Measurements from ENCODE around the gene TMEM117.
"Not testable (repeated sequence)": the region's sequence is repeated elsewhere in the genome, so short reads cannot be mapped to it uniquely, and the experiment has no call there.

TMEM117 gene

DNA sequence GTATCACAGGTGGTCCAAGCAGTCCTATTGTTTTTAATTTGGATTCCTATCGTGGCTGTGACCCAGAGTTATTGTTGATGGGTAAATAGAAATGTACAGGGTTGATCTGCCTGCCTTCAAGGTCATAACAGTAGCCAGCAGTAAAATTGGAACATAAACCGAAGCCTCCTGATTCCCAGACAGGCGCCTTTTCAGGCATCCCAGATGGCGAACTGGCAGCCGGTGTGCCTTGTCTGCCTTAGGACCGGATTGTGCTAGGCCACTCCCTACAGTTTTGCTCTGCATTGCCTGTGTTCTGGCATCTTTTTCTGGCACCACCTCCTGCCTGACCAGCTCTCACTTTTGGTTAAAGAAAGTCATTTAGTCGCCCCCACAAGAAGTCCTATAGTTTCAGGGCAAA, 22.2 kb downstream of the TMEM117 start:
- no peak overlapping the region for H3K4me3 ChIP-seq (ENCODE audit: low read depth, low read length)
- TF ChIP-seq, protein P1, sequence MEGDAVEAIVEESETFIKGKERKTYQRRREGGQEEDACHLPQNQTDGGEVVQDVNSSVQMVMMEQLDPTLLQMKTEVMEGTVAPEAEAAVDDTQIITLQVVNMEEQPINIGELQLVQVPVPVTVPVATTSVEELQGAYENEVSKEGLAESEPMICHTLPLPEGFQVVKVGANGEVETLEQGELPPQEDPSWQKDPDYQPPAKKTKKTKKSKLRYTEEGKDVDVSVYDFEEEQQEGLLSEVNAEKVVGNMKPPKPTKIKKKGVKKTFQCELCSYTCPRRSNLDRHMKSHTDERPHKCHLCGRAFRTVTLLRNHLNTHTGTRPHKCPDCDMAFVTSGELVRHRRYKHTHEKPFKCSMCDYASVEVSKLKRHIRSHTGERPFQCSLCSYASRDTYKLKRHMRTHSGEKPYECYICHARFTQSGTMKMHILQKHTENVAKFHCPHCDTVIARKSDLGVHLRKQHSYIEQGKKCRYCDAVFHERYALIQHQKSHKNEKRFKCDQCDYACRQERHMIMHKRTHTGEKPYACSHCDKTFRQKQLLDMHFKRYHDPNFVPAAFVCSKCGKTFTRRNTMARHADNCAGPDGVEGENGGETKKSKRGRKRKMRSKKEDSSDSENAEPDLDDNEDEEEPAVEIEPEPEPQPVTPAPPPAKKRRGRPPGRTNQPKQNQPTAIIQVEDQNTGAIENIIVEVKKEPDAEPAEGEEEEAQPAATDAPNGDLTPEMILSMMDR (conservative IDR thresholded peaks at IDR 0.05; ENCODE audit: low read depth, low read length) = no peak
- DNase-seq (ENCODE audit: low read depth) = no peak

DNA sequence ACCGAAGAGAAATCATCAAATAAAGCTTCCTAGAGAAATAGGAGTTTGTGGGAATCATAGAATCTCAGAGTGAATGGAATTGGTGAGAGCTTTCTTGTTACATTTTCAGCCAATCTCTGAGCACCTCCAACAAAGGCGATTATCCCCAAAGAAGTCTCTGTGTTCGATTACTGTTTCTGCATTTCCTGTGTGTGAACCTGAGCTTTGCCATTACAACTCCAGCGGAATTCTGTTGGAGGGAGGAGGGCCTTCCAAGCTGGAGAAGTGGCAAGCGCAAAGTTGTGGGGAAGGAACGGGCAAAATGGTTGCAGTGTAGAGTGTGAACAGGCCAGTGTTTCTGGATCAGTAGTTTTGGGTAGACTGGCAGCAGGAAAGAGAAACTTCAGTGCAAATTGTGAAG, 23.1 kb downstream of the TMEM117 start:
- TF ChIP-seq, protein P1 (conservative IDR thresholded peaks at IDR 0.05; ENCODE audit: low read depth, low read length) = no peak
- no peak for DNase-seq (ENCODE audit: low read depth)
- no peak overlapping the region for H3K4me3 ChIP-seq (ENCODE audit: low read depth, low read length)

DNA sequence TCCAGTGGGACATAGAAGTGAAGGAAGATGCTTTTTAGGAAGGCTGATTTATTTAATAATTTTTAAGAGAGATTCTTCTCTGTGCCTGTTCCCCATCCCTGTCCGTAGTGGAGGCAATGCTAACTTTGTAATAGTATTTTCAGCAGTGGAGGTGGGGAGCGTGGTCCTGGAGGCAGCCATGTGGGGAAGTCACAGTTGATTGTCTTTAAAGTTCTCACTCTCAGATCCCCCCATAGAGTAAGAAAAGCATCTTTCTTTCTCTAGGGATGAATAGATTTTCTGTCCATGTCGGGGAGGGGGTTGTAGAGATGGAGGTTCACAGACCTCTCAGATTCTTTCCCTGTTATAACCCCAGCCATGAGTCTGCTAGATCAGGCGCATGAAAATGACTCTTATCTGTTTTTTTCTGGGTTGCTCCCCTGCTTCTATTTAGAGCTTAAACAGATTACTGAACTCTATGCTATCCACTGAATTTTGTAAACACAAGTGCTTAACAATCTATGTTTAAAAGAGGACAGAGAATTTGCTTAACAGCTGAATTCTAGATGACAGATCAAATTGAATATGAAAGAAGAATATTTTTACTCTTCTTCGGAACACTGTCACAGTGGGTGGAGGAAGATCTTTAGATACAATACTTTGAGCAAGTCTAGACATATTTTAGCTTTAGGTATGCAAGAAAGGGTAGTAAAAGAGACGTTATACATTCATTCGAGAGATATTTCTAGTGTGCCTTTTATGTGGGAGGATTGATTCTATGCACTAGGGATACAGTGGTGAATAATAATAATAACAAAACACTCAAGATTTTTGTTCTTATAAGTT, 25.3 kb downstream of the TMEM117 start:
- no peak overlapping the region for H3K4me3 ChIP-seq (ENCODE audit: low read depth, low read length)
- no peak for DNase-seq (ENCODE audit: low read depth)
- TF ChIP-seq, protein P1 (conservative IDR thresholded peaks at IDR 0.05; ENCODE audit: low read depth, low read length) = no peak

DNA sequence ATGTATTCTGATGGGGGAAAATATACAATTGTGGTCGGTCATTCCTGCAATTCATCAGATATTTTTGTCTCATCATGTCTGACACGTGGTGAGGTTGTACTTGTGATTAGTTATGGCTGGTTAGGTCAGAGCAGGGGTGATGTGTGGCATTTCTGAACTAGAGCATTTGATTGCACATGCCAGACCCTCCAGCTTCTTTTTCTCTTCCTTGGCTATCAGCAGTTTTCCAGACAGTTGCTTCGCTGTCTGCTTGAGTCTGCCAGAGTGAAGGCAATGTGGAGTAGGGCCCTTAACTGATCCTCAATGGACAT, 25.9 kb downstream of the TMEM117 start:
- no peak for DNase-seq (ENCODE audit: low read depth)
- H3K4me3 ChIP-seq (ENCODE audit: low read depth, low read length) = no peak overlapping the region
- TF ChIP-seq, protein P1 (conservative IDR thresholded peaks at IDR 0.05; ENCODE audit: low read depth, low read length) = no peak

DNA sequence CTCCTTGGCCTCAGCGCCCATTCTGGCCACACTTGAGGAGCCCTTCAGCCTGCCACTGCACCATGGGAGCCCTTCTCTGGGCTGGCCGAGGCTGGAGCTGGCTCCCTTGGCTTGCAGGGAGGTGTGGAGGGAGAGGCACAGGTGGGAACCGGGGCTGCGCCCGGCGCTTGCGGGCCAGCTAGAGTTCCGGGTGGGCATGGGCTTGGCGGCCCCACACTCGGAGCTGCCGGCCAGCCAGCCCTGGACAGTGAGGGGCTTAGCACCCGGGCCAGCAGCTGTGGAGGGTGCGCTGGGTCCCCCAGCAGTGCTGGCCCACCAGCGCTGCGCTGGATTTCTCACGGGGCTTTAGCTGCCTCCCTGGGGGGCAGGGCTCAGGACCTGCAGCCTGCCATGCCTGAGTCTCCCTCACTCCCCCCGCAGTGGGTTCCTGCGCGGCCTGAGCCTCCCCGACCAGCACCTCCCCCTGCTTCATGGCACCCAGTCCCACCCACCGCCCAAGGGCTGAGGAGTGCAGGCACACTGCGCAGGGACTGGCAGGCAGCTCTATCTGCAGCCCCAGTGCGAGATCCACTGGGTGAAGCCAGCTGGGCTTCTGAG, 28.0 kb downstream of the TMEM117 start:
- H3K4me3 ChIP-seq (ENCODE audit: low read depth, low read length) = no peak overlapping the region
- DNase-seq (ENCODE audit: low read depth) = no peak
- TF ChIP-seq, protein P1 (conservative IDR thresholded peaks at IDR 0.05; ENCODE audit: low read depth, low read length) = no peak

DNA sequence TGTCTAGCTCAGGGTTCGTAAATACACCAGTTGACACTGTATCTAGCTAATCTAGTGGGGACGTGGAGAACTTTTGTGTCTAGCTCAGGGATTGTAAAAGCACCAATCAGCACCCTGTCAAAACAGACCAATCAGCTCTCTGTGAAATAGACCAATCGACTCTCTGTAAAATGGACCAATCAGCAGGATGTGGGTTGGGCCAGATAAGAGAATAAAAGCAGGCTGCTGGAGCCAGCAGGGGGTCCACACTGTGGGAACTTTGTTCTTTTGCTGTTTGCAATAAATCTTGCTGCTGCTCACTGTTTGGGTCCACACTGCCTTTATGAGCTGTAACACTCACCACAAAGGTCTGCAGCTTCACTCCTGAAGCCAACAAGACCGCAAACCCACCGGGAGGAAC, 28.7 kb downstream of the TMEM117 start:
- H3K4me3 ChIP-seq (ENCODE audit: low read depth, low read length); DNase-seq (ENCODE audit: low read depth): not testable (repeated sequence)

DNA sequence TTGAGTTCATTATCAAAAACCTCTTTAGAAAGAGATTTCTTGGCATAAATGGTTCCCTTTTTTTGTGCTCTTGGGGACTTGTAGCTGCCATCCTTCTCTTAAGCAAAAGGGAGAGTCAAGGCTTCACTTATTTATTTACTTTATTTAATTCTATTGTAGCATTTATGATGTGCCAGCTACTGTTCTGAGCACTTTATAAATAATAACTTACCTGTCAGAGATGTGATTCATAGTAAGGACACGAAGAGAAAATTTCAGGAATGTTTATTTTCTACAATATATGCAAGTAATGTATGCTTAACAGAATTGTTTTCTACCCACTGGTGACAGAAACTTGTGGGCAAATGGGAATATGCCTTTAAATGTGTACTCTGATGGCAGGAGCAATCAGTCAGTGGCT, 33.3 kb downstream of the TMEM117 start:
- no peak overlapping the region for H3K4me3 ChIP-seq (ENCODE audit: low read depth, low read length)
- TF ChIP-seq, protein P1 (conservative IDR thresholded peaks at IDR 0.05; ENCODE audit: low read depth, low read length) = no peak
- no peak for DNase-seq (ENCODE audit: low read depth)

DNA sequence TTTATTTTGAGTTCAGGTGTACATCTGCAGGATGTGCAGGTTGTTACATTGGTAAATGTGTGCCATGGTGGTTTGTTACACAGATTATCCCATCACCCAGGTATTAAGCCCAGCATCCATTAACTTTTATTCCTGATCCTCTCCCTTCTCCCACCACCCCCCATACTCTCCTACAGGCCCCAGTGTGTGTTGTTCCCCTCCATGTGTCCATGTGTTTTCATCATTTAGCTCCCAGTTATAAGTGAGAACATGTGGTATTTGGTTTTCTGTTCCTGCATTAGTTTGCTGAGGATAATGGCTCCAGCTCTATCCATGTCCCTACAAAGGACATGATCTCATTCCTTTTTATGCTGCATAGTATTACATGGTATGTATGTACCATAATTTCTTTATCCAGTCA, 33.9 kb downstream of the TMEM117 start:
- DNase-seq (ENCODE audit: low read depth); H3K4me3 ChIP-seq (ENCODE audit: low read depth, low read length): not testable (repeated sequence)

DNA sequence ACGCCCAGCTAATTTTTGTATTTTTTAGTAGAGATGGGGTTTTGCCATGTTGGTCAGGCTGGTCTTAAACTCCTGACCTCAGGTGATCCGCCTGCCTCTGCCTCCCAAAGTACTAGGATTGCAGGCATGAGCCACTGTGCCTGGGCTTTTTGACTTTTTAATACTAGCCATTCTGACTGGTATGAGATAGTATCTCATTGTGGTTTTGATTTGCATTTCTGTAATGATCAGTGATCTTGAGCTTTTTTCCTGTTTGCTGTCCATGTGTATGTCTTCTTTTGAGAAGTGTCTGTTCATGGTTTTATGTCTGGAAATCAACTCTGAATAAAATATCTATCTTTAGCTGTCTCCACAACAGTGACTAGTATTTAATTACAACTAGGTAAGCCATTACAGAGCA, 35.4 kb downstream of the TMEM117 start:
- H3K4me3 ChIP-seq (ENCODE audit: low read depth, low read length); DNase-seq (ENCODE audit: low read depth): not testable (repeated sequence)
